ENCODE data around the gene GPR6.

GRCh38 chr6:109946979-109947378, 31.1 kb upstream of the GPR6 start:
- no peak for TF ChIP-seq POLR2AphosphoS5 (IDR thresholded peaks at IDR 0.05; ENCODE audit: low read depth)
- TF ChIP-seq CTCF (IDR thresholded peaks at IDR 0.05; ENCODE audit: insufficient read depth, low read length) = no peak
- no peak for TF ChIP-seq GABPA (IDR thresholded peaks at IDR 0.05; ENCODE audit: low read depth)
- no peak for TF ChIP-seq REST (IDR thresholded peaks at IDR 0.05; ENCODE audit: insufficient replicate concordance, low read depth)
- no peak for TF ChIP-seq SPI1 (IDR thresholded peaks at IDR 0.05; ENCODE audit: borderline replicate concordance, low read depth)
